Stimulated activated CD8-positive, alpha-beta memory T cell treated with anti-CD3 and anti-CD28 coated beads, Interleukin-7, amount 100 ng/mL, for 1 hour (primary cell): ENCODE measurements around the gene SULT4A1.

Experiments
- DNase-seq, 2 donors: peaks; one replicate each; pipeline ENCODE4 v3.0.0-alpha.2; 2020; ENCODE audit warnings: low read depth in 2 of 2

The SULT4A1 gene

GRCh38 chr22:43844560-43845545 lies 17.5 kb downstream of the SULT4A1 start:
- no peak for DNase-seq

- no peak for DNase-seq
These were observed 18.4 kb downstream of the SULT4A1 start for GRCh38 chr22:43843783-43844530.

- no peak for DNase-seq
These were observed 20.6 kb downstream of the SULT4A1 start for GRCh38 chr22:43841742-43842141.

- DNase-seq, result no peak
These were observed 21.5 kb downstream of the SULT4A1 start for GRCh38 chr22:43840851-43841250.

- no peak for DNase-seq
These were observed 21.9 kb downstream of the SULT4A1 start for GRCh38 chr22:43840431-43840830.

GRCh38 chr22:43839781-43840180 lies 22.5 kb downstream of the SULT4A1 start:
- no peak for DNase-seq

GRCh38 chr22:43838571-43839307 lies 23.6 kb downstream of the SULT4A1 start:
- no peak for DNase-seq

GRCh38 chr22:43838161-43838560 lies 24.2 kb downstream of the SULT4A1 start:
- no peak for DNase-seq

- no peak for DNase-seq
These were observed 24.6 kb downstream of the SULT4A1 start for GRCh38 chr22:43837666-43838065.

- DNase-seq, result no peak
These were observed 26.6 kb downstream of the SULT4A1 start for GRCh38 chr22:43835736-43836135.

GRCh38 chr22:43835166-43835565 lies 27.1 kb downstream of the SULT4A1 start:
- no peak for DNase-seq

- no peak for DNase-seq
These were observed 28.8 kb downstream of the SULT4A1 start for GRCh38 chr22:43833286-43834240.

- no peak for DNase-seq
These were observed 29.7 kb downstream of the SULT4A1 start for GRCh38 chr22:43832393-43833265.

- DNase-seq, result no peak
These were observed 30.5 kb downstream of the SULT4A1 start for GRCh38 chr22:43831561-43832392.

GRCh38 chr22:43830931-43831560 lies 31.3 kb downstream of the SULT4A1 start:
- DNase-seq, result no peak

- DNase-seq, result no peak
These were observed 32.1 kb downstream of the SULT4A1 start for GRCh38 chr22:43829904-43830851.
